Keratinocyte (primary cell): ENCODE measurements around the gene CARD9. TPM values are rescaled to one million over a fixed set of nuclear protein-coding genes. Genes with fewer than 3 reads are reported as not detected.

ENCODE experiments used
- DNase-seq: peaks from one replicate; pipeline ENCODE4 v3.0.0-alpha.2; 2011; ENCODE audit warnings: low read depth, missing footprints, low spot score
- FAIRE-seq: peaks from 2 replicates; lab custom pipeline; 2011; peaks lifted over from hg19 to GRCh38; lab: Jason Lieb, UNC
- H2AFZ ChIP-seq: 2 replicates; pipeline ENCODE4 v1.6.0; 2012; ENCODE audit warnings: low read length, control low read depth, inconsistent platforms; ENCODE audit not compliant: control insufficient read depth
- H3K27ac ChIP-seq: 2 replicates; pipeline ENCODE4 v1.5.1; 2011; ENCODE audit warnings: low read length; ENCODE audit not compliant: control insufficient read depth, insufficient read depth
- H3K27me3 ChIP-seq: 3 replicates; pipeline ENCODE4 v1.6.0; 2011; ENCODE audit warnings: low read length; ENCODE audit not compliant: control insufficient read depth, insufficient read depth; ENCODE audit errors: extremely low read depth
- H3K36me3 ChIP-seq, 2 experiments: 2 replicates in 1 of 2; 3 replicates in 1 of 2; pipeline ENCODE4 v1.5.1; 2011; ENCODE audit warnings: low read length in 2 of 2, mild to moderate bottlenecking in 1 of 2; ENCODE audit not compliant: control insufficient read depth in 2 of 2, insufficient read depth in 2 of 2; ENCODE audit errors: extremely low read depth in 1 of 2
- H3K4me1 ChIP-seq: 3 replicates; pipeline ENCODE4 v1.5.1; 2011; ENCODE audit warnings: low read length; ENCODE audit not compliant: control insufficient read depth, insufficient read depth; ENCODE audit errors: extremely low read depth
- H3K4me2 ChIP-seq: 3 replicates; pipeline ENCODE4 v1.6.0; 2011; ENCODE audit warnings: low read depth, low read length; ENCODE audit not compliant: control insufficient read depth, insufficient read depth; ENCODE audit errors: extremely low read depth
- H3K4me3 ChIP-seq, 3 experiments: fragments of 200-600 bp in 1 of 3; sonication (generic) in 1 of 3; 2 replicates in 2 of 3; 3 replicates in 1 of 3; pipeline ENCODE4 v1.5.1; 2011 to 2016; ENCODE audit warnings: low read length in 3 of 3, mild to moderate bottlenecking in 3 of 3, control low read depth in 2 of 3, inconsistent platforms in 1 of 3, low read depth in 1 of 3, mixed read lengths in 1 of 3, mixed run types in 1 of 3, moderate library complexity in 1 of 3; ENCODE audit not compliant: control insufficient read depth in 2 of 3, insufficient read depth in 2 of 3; ENCODE audit errors: extremely low read depth in 1 of 3
- H3K79me2 ChIP-seq: 2 replicates; pipeline ENCODE4 v1.6.0; 2012; ENCODE audit warnings: low read length; ENCODE audit not compliant: control insufficient read depth, insufficient read depth
- H3K9ac ChIP-seq: 3 replicates; pipeline ENCODE4 v1.6.0; 2011; ENCODE audit warnings: low read length; ENCODE audit not compliant: control insufficient read depth, insufficient read depth; ENCODE audit errors: extremely low read depth
- H3K9me1 ChIP-seq: 3 replicates; pipeline ENCODE4 v1.6.0; 2011; ENCODE audit warnings: low read length; ENCODE audit not compliant: control insufficient read depth, insufficient read depth; ENCODE audit errors: extremely low read depth
- H3K9me3 ChIP-seq: 2 replicates; pipeline ENCODE4 v1.5.1; 2012; ENCODE audit warnings: low read depth, low read length; ENCODE audit not compliant: control insufficient read depth
- H4K20me1 ChIP-seq: 3 replicates; pipeline ENCODE4 v1.6.0; 2011; ENCODE audit warnings: low read length; ENCODE audit not compliant: control insufficient read depth, insufficient read depth; ENCODE audit errors: extremely low read depth
- CTCF ChIP-seq, 3 experiments: IDR thresholded peaks in 1 of 3; conservative IDR thresholded peaks in 1 of 3; optimal IDR thresholded peaks in 1 of 3; 2 replicates in 2 of 3; 3 replicates in 1 of 3; pipeline versions ENCODE3 to v1.5.1; 2011; ENCODE audit warnings: low read length in 3 of 3, mild to moderate bottlenecking in 3 of 3, moderate library complexity in 2 of 3, control low read depth in 1 of 3, inconsistent platforms in 1 of 3; ENCODE audit not compliant: insufficient read depth in 2 of 3; ENCODE audit errors: extremely low read depth in 1 of 3
- EZH2 ChIP-seq: IDR thresholded peaks from one replicate; pipeline ENCODE4 v1.6.1; 2012; ENCODE audit warnings: inconsistent platforms, mild to moderate bottlenecking, low read length, moderate library complexity
- dilution Hi-C: fragments of 300-500 bp; cut with MboI; formaldehyde crosslinking; loops from one replicate; pipeline ENCODE4 v1.7.0; 2020; ENCODE audit warnings: low sequenced_read_pairs; ENCODE audit not compliant: extremely low pct_ligation_motif_present
- polyA plus RNA-seq, 5 experiments: library from polyadenylated mRNA; depleted of rRNA in 3 of 5; stranded (reverse) in 3 of 5; stranded (forward) in 1 of 5; unstranded in 1 of 5; fragments of >200 nt; gene quantifications; 1 replicate in 1 of 5; 2 replicates in 3 of 5; 3 replicates in 1 of 5; pipeline versions ENCODE4 v1.2.1 to v1.2.3, GENCODE V29; 2011 to 2012; ENCODE audit warnings: missing spikeins in 2 of 5, low read depth in 1 of 5, low replicate concordance in 1 of 5

CARD9 gene
- polyA plus RNA-seq, 1 donor (not counting 4 experiments of a cell fraction or from before 2014, with no cell fraction given): 0.07 TPM

- dilution Hi-C loops: no loop called here
- H3K9me1 ChIP-seq: no peaks in the 10 kb centered on the region
- FAIRE-seq: no peak
These were observed 33.0 kb downstream of the CARD9 start for GRCh38 chr9:136340356-136341041.

GRCh38 chr9:136339958-136340310 lies 33.5 kb downstream of the CARD9 start:
- dilution Hi-C loops: no loop called here
- TF ChIP-seq CTCF (optimal IDR thresholded peaks at IDR 0.05 in 1 of 3, IDR thresholded peaks at IDR 0.05 in 1 of 3, conservative IDR thresholded peaks at IDR 0.05 in 1 of 3; ENCODE audit: extremely low read depth in 1 of 3, insufficient read depth in 2 of 3, low read length in 3 of 3) (no peak), EZH2 (no peak)
- no peak for FAIRE-seq

More at GRCh38 chr9:136340356-136341041, 33.0 kb downstream of the CARD9 start:
- Histone ChIP-seq H3K9me3 (no peaks in the 10 kb centered on the region), H3K27ac (no peak overlapping the region), H4K20me1 (no peaks in the 10 kb centered on the region), H2AFZ (no peak overlapping the region), H3K4me3 (no peak overlapping the region), H3K4me1 (peaks cover 10% of the 10 kb centered on the region), H3K27me3 (peaks cover 4% of the 10 kb centered on the region), H3K36me3 (peaks cover 0 to 2% of the 10 kb centered on the region in 2 experiments), H3K9ac (no peak overlapping the region), H3K79me2 (no peaks in the 10 kb centered on the region), H3K4me2 (no peak overlapping the region)
- no peak for DNase-seq
- TF ChIP-seq CTCF (optimal IDR thresholded peaks at IDR 0.05 in 1 of 3, IDR thresholded peaks at IDR 0.05 in 1 of 3, conservative IDR thresholded peaks at IDR 0.05 in 1 of 3; ENCODE audit: extremely low read depth in 1 of 3, insufficient read depth in 2 of 3, low read length in 3 of 3): no peak

More at GRCh38 chr9:136339958-136340310, 33.5 kb downstream of the CARD9 start:
- Histone ChIP-seq H3K79me2 (no peaks in the 10 kb centered on the region), H3K4me2 (no peak overlapping the region), H4K20me1 (no peaks in the 10 kb centered on the region), H3K4me1 (peaks cover 4% of the 10 kb centered on the region), H3K27ac (no peak overlapping the region), H3K27me3 (peaks cover 4% of the 10 kb centered on the region), H3K9me3 (no peaks in the 10 kb centered on the region), H3K36me3 (peaks cover 0 to 3% of the 10 kb centered on the region in 2 experiments), H3K4me3 (no peak overlapping the region), H3K9ac (no peak overlapping the region), H3K9me1 (no peaks in the 10 kb centered on the region), H2AFZ (no peak overlapping the region)
- no peak for DNase-seq
